Stimulated activated naive CD4-positive, alpha-beta T cell (primary cell): ENCODE results near the gene KIFC3.

ENCODE experiments used
- DNase-seq, 6 experiments: peaks; one replicate each; lab custom pipeline; 2025; lab: John Stamatoyannopoulos, UW

KIFC3 gene

GRCh38 chr16:57765160-57765728, 37.0 kb downstream of the KIFC3 start:
- DNase-seq: no peak

- peak in 4 of 6 experiments; percentile 7 to 37 (median 14) for DNase-seq
Observed at GRCh38 chr16:57764341-57765159, 37.7 kb downstream of the KIFC3 start.

GRCh38 chr16:57764006-57764340, 38.3 kb downstream of the KIFC3 start:
- DNase-seq: no peak

DNA sequence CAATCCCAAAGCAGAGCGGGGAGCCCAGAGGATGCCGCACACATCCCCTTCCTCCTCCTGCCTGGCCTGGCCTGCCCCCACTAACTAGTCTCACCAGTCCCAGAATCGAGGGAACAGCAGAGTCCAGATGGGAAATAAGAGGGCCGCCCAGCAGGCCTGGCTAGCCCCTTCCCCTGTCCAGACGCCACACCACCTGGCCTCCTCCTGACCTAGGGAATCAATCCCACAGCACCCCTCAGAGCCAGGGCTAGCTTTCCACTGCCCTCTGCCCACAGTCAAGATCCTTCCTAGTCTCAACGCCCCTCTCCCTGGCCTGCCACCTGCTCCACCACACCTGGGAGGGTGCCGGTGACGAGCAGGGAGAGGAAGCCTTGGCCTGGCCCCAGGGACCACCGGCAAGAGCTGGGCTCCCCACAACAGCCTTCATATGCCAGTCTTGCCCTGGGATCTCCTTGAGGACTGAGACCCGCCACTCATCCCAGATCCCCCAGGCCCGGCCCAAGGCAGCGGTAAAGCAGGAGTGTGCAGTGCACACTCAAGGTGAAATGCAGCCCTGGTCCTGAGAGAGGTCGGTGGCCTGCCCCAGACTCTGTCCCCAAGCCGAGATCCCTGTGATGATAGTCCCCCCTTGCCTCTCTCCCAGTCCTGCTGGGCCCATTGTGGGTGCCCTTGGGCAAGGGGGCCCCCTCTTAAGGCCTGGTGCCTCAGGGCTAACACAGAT, 38.8 kb downstream of the KIFC3 start:
- no peak for DNase-seq

DNA sequence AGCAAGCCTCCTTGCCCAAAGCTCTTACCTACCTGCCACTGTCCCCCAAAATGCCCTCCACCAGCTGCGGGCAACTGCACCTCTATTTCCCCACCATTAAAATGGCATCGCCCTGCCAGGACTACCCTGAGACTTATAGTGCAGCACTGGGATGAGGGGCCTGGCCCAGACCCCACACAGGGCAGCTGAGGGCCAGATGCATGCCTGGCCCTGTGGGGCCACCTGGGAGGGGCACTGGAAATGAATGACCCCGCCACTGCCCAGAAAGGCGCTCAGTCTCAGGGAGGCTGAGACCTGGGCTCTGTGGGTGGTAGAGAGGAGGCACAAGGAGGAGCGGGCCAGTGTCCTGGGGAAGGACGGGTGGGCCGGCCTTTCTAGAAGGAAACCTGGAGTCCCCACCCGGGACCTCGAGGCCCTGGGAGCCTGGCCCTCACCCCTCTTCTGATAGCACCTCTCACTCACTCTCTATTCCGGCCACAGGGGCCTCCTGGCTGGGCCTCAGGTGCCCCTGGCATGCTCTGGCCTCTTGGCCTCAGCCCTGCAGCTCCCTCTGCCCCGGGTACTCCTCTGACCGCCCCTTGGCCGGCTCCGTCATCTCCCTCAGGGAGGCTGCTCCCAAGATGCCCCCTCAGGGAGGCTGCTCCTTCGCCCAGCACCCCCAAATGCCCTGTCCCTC, 39.8 kb downstream of the KIFC3 start:
- no peak for DNase-seq

DNA sequence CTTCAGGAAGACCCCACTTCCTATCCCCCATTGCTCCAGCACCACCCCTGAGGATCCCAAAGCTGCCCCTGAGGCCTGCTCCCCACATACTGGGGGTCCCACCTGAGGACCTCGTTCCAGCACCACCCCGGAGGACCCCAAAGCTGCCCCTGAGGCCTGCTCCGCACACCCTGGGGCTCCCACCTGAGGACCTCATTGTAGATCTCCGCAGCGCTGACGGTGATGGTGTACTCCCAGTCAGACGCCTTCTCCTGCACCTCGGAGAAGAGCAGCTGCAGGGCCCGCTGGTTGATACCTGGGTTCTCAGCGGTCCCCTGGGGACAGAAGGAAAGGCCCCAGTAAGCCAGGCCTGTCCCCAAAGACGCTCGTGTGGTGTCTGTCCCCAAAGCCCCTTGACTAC, 40.3 kb downstream of the KIFC3 start:
- DNase-seq: no peak

DNA sequence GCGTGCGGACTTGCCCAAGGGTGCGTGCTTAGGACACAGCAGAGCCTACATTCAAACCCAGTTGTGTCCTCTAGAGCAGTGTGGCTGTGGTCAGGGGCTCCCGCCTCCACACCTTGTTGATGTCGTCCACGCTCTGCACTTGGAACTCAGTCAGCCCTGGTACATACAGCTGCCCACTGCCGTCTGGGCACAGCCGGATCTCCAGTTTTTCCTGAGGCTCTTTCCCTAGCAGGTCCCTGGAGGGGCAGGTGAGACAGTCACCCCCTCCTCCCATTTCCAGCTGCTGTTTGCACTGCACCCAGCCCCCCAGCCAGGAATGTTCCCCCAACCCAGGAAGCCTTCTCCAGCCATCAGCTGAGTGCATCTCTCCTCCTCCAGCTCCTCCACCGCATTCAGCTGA, 41.0 kb downstream of the KIFC3 start:
- no peak for DNase-seq

DNA sequence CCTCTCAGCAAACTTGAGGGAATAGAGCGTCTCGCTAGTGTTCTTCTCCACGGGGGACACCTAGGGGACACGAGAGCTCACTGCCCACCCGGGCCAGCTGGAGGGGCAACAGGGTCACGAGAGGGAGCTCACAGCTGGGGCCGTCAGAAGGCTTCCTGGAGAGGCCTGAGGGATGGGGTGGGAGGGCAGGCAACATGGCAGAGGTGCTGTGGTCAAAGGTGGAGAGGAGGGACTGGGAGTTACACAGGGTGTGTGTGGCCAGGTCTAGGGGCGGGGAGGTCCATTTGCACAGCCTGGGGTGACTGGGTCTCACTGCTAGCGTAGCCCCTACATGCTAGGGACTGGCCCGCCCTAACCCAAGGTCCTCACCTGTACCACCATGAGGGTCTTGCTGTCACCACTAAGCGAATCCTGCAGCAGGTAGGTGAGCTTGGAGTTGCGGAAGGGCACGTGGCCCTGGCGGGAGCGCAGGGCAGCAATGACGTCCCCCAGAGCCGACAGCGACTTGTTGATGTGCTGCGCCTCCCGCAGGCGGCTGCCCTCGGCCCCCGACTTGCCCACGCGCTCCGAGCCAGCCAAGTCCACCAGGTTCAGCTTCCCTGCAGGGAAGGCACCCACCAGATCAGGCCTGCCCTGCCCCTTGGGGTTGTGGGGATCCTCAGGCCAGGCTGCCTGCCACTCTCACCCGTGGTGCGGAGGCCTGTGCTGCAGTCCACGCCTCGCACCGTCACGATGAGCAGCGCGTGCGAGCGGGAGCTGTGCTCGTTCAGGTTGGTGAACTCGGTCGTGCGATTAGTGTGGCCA, 41.7 kb downstream of the KIFC3 start:
- DNase-seq: no peak

DNA sequence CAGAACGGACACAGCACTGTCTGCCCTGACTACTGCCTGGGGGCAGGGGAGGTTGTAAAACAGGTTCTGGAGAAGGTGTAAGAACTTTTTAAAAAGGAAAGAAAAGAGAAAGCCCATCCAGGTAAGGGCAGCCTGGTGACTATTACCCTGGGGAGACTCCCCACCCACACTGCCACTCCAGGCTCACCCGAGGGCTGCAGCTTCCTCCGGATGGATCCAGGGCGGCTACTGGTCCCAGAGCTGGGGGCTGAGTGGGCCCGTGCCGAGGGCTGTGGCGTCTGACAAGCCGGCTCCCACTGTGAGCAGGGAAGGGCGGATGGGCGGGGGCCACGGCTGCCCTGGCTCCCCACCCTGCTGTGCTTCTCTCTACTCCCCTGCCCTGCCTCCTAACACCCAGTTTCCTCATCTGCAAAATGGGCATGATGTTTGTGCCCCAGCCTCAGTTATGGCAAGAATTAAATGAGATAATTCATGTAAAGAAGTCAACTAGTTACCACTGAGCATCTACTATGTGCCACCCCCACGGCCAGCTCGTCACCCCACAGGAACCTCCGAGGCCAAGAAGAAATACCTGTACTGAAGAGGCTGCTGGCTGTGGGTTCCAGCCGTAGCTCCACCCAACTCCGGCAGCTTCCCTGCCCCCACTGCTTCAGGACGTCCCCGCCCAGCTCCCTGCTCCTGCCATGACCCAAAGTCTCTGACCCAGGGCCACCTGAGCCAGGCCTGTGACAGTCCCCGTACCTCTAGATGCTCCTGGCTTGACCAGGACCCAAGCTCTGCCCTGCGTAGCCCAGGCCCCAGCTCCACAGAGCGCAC, 42.5 kb downstream of the KIFC3 start:
- no peak for DNase-seq

GRCh38 chr16:57759131-57759530, 43.2 kb downstream of the KIFC3 start:
- no peak for DNase-seq

DNA sequence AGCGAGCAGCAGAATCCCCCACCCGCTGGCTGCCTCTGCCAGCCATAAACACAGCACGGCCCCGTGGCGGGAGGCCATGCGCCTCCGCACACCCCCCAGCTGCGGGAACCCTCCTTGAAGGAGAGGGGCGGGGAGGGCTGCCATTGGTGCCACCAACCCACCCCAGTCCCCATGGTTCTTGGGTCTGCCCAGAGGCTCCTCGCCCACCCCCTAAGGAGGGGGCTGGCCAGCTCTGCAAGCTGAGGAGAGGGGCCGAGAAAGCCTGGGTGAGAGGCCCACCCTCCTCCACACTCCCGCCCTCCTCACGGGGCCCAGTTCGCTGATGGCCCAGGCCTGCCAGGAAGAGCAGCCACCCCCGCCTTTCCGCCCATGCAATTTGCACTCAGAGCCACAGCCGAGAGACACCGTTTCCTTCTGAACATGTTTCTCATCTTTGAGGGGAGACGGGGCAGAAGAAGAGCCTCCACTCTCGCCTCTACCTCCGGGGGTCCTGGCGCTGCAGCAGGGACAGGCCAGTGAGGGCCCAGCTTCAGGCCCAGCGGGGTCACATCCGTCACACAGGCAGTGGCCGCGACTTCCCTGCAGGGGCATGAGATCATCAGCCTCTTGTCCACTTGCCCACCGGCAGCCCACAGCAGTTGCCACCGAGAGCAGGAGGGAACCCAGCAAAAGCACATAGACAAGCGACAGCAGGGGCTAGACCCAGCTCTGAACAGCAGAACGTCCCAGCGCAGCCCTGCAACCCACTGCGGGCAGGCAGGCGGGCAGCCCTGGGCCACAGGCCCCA, 43.8 kb downstream of the KIFC3 start:
- DNase-seq: no peak

DNA sequence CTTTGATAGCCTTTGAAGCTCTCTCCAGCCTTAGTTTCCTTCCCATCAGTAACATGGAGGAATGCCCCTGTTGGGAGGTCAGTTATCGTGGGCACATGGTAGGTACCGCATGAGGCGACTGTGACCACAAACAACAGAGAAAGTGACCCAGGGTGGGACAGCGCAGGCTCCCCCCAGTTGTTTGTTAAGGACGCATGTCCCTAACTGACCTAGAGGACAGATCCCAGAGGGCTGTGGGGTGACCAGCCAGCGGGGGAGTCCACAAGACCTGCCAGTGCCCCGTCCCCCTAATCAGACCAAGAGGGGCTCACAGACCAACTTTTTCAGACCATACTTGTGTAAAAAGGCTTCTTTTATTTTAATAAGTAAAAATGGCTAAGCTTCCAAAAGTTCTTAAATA, 44.4 kb downstream of the KIFC3 start:
- no peak for DNase-seq

GRCh38 chr16:57757326-57757786, 44.9 kb downstream of the KIFC3 start:
- DNase-seq: peak; percentile 44 to 86 (median 78)

DNA sequence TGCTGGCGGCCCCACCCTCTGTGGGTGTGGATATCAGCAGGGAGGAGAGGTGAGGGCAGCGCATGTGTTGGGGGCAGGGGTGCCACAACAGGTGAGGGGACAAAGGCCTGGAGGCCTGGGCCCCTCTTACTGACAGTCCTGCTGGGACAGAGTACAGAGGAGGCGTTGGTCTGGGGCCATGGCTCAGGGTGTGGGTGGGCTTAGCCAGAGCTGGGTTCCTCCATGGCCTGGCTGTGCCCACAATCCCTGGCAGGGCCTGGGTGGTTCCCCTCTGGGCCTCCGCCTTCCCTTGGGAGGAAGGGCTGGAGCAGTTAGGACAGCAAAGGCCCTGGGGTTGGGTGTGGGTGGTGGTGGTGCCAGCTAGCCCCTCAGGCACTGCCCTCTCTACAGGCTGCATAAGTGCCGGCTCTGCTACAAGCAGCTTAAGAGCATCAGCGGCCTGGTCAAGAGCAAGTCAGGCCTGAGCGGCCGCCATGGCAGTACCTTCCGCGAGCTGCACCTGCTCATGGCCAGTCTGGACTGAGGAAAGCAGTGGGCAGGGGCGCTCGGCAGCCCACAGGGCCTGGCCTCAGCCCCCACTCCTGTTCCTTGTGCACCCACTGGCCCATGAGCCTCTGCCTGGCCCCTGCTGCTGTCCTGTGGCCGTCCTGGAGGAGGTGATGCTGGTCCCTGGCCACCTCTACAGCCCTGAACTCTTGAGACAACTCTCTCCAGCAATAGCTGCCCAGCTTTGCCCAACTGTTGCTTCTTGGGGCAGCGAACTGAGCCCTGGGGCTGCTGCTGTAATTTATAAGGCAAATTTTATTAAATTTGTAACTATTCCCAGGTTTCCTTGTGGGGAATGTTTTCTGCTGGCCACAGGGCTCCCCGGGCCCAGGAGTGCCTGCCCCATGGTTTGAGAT, 45.6 kb downstream of the KIFC3 start:
- DNase-seq: no peak

DNA sequence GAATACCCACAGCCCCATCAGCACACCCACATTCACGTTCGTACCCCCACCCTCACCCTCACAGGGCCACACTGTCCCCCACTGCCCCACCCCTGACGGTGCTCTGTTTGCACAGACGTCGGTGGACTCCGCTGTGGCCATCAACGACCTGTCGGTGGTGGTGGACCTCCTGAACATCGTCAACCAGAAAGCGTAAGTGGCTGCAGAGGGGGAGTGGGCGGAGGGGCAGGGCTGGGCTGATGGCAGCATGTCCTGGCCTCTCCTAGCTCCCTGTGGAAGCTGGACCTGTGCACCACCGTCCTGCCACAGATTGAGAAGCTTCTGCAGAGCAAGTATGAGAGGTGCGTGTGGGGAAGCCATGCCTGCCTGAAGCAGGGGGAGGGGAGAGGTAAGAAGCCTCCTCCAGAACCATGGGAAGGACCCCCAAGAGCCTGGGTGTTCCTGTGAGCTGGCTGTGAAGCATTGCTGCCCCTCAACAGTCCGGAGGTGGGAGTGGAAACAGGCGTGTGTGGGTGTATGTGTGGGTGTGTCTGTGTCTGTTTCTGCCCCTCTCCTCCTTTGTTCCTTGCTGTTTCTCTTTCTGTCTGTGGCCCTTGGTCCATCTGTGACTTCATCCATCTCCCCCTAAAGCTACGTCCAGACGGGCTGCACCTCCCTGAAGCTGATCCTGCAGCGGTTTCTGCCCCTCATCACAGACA, 46.4 kb downstream of the KIFC3 start:
- DNase-seq: no peak

DNA sequence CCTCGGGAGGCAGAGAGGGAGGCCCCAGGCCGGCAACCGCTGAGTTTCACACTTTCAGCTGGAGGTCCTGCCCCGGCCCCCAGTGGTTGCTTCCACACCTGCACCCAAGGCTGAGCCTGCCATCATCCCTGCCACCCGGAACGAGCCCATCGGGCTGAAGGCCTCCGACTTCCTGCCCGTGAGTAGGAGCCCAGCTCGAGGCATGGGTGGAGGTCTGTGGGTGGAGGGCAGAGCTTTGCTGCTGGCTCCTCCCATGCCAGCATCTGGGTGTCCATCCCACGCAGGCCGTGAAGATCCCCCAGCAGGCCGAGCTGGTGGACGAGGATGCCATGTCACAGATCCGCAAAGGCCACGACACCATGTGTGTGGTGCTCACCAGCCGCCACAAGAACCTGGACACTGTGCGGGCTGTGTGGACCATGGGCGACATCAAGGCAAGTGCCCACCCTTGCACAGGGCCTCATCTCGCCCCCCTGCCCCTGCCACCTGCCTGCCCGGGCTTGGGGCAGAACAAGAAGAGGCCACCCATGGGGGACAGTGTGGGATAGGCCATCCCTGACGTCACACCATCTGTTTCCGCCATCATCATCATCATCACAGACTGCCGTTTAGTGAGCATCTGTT, 47.1 kb downstream of the KIFC3 start:
- DNase-seq: no peak

GRCh38 chr16:57754354-57755060, 47.8 kb downstream of the KIFC3 start:
- DNase-seq: no peak
